Astrocyte (in vitro differentiated cells and primary cell): ENCODE measurements around the gene CSMD2. TPM values are rescaled to one million over a fixed set of nuclear protein-coding genes. Genes with fewer than 3 reads are reported as not detected.

Experiments
- DNase-seq: peaks from one replicate; pipeline ENCODE4 v3.0.0-alpha.2; 2010; ENCODE audit warnings: low read depth
- FAIRE-seq: peaks from 2 replicates; lab custom pipeline; 2011; peaks lifted over from hg19 to GRCh38; lab: Jason Lieb, UNC
- H2AFZ ChIP-seq: 2 replicates; pipeline ENCODE4 v1.6.0; 2012; ENCODE audit warnings: low read depth, low read length, inconsistent platforms
- H3K27ac ChIP-seq: 2 replicates; pipeline ENCODE4 v1.5.1; 2011; ENCODE audit warnings: low read depth, low read length, inconsistent platforms
- H3K27me3 ChIP-seq: 2 replicates; pipeline ENCODE4 v1.6.0; 2011; ENCODE audit warnings: low read length, inconsistent platforms; ENCODE audit not compliant: insufficient read depth
- H3K36me3 ChIP-seq: 2 replicates; pipeline ENCODE4 v1.5.1; 2011; ENCODE audit warnings: low read length, inconsistent platforms; ENCODE audit not compliant: insufficient read depth
- H3K4me1 ChIP-seq: 2 replicates; pipeline ENCODE4 v1.5.1; 2011; ENCODE audit warnings: low read length, inconsistent platforms; ENCODE audit not compliant: insufficient read depth
- H3K4me2 ChIP-seq: 2 replicates; pipeline ENCODE4 v1.6.0; 2012; ENCODE audit warnings: low read length, inconsistent platforms
- H3K4me3 ChIP-seq: 2 replicates; pipeline ENCODE4 v1.5.1; 2011; ENCODE audit warnings: low read depth, mild to moderate bottlenecking, low read length, inconsistent platforms; ENCODE audit not compliant: insufficient read depth
- H3K79me2 ChIP-seq: 2 replicates; pipeline ENCODE4 v1.6.0; 2012; ENCODE audit warnings: mild to moderate bottlenecking, low read length, inconsistent platforms; ENCODE audit not compliant: insufficient read depth
- H3K9ac ChIP-seq: 2 replicates; pipeline ENCODE4 v1.6.0; 2012; ENCODE audit warnings: mild to moderate bottlenecking, low read length, inconsistent platforms
- H3K9me3 ChIP-seq: 2 replicates; pipeline ENCODE4 v1.5.1; 2012; ENCODE audit warnings: low read depth, mild to moderate bottlenecking, low read length, inconsistent platforms; ENCODE audit not compliant: insufficient read depth
- H4K20me1 ChIP-seq: 2 replicates; pipeline ENCODE4 v1.6.0; 2012; ENCODE audit warnings: low read length, inconsistent platforms; ENCODE audit not compliant: insufficient read depth
- H3K27ac Mint-ChIP-seq: one replicate; pipeline ENCODE4 v1.8.0; 2021; ENCODE audit warnings: mild to moderate bottlenecking, mixed read lengths; ENCODE audit not compliant: unreplicated experiment
- H3K27me3 Mint-ChIP-seq: one replicate; pipeline ENCODE4 v1.8.0; 2021; ENCODE audit warnings: low read depth, mixed read lengths; ENCODE audit not compliant: unreplicated experiment
- H3K36me3 Mint-ChIP-seq: one replicate; pipeline ENCODE4 v1.8.0; 2021; ENCODE audit warnings: low read depth, mixed read lengths; ENCODE audit not compliant: unreplicated experiment
- H3K4me1 Mint-ChIP-seq: one replicate; pipeline ENCODE4 v1.8.0; 2021; ENCODE audit warnings: low read depth, mixed read lengths; ENCODE audit not compliant: unreplicated experiment
- H3K4me3 Mint-ChIP-seq: one replicate; pipeline ENCODE4 v1.8.0; 2021; ENCODE audit warnings: mild to moderate bottlenecking, moderate library complexity, mixed read lengths; ENCODE audit not compliant: unreplicated experiment
- H3K9me3 Mint-ChIP-seq: one replicate; pipeline ENCODE4 v1.8.0; 2021; ENCODE audit warnings: mild to moderate bottlenecking, mixed read lengths; ENCODE audit not compliant: unreplicated experiment
- EZH2 ChIP-seq: IDR thresholded peaks from 2 replicates; pipeline ENCODE4 v1.6.1; 2012; ENCODE audit warnings: mild to moderate bottlenecking, low read length, inconsistent platforms; ENCODE audit not compliant: insufficient read depth
- total RNA-seq: library from RNA; stranded (reverse); gene quantifications from 2 replicates; pipeline ENCODE4 v1.2.1, GENCODE V29; 2021
- TF ChIP-seq, protein P1 (sequence below): IDR thresholded peaks from 2 replicates; pipeline ENCODE4 v1.5.1; 2011; ENCODE audit warnings: low read depth, mild to moderate bottlenecking, inconsistent platforms, low read length, moderate library complexity; ENCODE audit not compliant: insufficient read depth

CSMD2 gene
- total RNA-seq, 1 donor from 2014 or later = 11.1 TPM

DNA sequence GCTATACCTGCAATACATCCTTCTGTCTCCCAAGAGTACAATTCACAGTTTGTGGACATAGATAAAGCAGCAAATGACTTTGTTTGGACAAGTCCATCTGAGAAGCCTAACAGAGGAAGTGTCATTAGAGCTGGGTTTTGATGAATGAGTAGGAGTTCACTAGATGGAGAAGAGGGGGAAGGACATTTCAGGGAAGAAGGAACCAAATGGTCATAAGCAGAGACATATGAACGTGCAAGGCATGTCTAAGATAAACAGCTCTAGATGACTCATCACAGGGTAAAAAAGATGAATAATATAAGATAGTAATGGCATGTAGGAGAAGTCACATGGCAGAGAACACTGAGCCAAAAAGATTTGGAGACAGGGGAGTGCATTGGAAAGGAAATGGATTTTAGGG, 246.7 kb downstream of the CSMD2 start:
- Histone ChIP-seq H3K9ac (no peak overlapping the region), H3K4me3 (no peak overlapping the region), H3K9me3 (no peaks in the 10 kb centered on the region), H2AFZ (no peak overlapping the region), H3K4me1 (peaks cover 8% of the 10 kb centered on the region), H3K27ac (no peak overlapping the region), H3K27me3 (no peaks in the 10 kb centered on the region), H3K79me2 (no peaks in the 10 kb centered on the region), H3K4me2 (no peak overlapping the region), H3K36me3 (no peaks in the 10 kb centered on the region), H4K20me1 (no peaks in the 10 kb centered on the region)
- Mint-ChIP-seq H3K36me3 (peaks cover 12% of the 10 kb centered on the region), H3K27ac (no peak overlapping the region), H3K4me1 (peaks cover 9% of the 10 kb centered on the region), H3K4me3 (no peak overlapping the region), H3K27me3 (no peaks in the 10 kb centered on the region), H3K9me3 (peaks cover 2% of the 10 kb centered on the region)
- DNase-seq (peak; percentile 65), FAIRE-seq (peak; percentile 69)
- TF ChIP-seq EZH2 = no peak
- TF ChIP-seq, protein P1, sequence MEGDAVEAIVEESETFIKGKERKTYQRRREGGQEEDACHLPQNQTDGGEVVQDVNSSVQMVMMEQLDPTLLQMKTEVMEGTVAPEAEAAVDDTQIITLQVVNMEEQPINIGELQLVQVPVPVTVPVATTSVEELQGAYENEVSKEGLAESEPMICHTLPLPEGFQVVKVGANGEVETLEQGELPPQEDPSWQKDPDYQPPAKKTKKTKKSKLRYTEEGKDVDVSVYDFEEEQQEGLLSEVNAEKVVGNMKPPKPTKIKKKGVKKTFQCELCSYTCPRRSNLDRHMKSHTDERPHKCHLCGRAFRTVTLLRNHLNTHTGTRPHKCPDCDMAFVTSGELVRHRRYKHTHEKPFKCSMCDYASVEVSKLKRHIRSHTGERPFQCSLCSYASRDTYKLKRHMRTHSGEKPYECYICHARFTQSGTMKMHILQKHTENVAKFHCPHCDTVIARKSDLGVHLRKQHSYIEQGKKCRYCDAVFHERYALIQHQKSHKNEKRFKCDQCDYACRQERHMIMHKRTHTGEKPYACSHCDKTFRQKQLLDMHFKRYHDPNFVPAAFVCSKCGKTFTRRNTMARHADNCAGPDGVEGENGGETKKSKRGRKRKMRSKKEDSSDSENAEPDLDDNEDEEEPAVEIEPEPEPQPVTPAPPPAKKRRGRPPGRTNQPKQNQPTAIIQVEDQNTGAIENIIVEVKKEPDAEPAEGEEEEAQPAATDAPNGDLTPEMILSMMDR = no peak

DNA sequence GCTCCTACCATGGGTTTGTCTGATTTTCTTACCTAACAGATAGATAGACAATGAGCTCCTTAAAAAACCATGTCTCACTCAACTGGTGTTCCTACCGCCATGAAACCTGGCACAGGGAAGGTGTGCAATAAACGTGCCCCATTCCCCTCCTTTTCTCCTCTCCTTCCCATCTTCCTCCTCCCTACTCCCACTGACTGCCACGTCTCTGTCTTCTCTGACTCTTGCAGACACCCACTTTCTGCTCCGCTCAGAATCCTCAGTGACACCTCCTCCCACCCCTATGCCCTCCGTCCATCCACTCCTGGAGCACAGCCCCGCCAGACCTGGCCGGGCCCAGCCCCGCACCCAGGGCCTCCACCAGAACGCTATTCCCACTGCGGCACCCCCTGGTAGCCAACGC, 248.2 kb downstream of the CSMD2 start:
- DNase-seq = no peak

DNA sequence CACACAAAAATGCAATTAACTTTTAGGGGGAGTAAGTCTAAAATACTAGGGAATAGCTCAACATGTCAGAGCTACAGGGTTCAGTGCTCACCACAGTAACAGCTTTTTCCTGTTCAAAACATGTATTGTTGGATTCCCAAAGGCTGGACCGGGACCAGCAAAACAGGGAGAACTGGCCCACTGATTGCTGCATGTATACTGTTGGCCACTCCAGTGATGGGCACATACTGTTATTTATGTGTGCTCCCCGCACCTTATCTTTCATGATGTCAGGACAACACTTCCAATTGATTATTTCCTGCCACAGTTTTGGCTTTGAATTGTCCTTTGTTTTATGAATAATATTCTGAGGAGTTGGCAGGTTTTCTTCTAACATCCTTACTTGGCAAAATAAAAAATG, 250.5 kb downstream of the CSMD2 start:
- Histone ChIP-seq H3K36me3 (no peaks in the 10 kb centered on the region), H4K20me1 (peaks cover 3% of the 10 kb centered on the region), H3K9me3 (no peaks in the 10 kb centered on the region), H3K4me1 (peaks cover 8% of the 10 kb centered on the region), H2AFZ (no peak overlapping the region), H3K79me2 (no peaks in the 10 kb centered on the region), H3K4me2 (no peak overlapping the region), H3K27me3 (no peaks in the 10 kb centered on the region), H3K27ac (no peak overlapping the region), H3K9ac (no peak overlapping the region), H3K4me3 (no peak overlapping the region)
- Mint-ChIP-seq H3K9me3 (peaks cover 2% of the 10 kb centered on the region), H3K36me3 (peaks cover 13% of the 10 kb centered on the region), H3K27ac (no peak overlapping the region), H3K4me3 (no peak overlapping the region), H3K27me3 (no peaks in the 10 kb centered on the region), H3K4me1 (peaks cover 9% of the 10 kb centered on the region)
- FAIRE-seq (no peak), DNase-seq (no peak)
- TF ChIP-seq EZH2 = no peak
- TF ChIP-seq, protein P1 = no peak

More for the DNA sequence above, 248.2 kb downstream of the CSMD2 start:
- H3K27me3 Mint-ChIP-seq = no peaks in the 10 kb centered on the region
- no peak overlapping the region for H2AFZ ChIP-seq
- H3K9me3 ChIP-seq = no peaks in the 10 kb centered on the region
- no peak overlapping the region for H3K4me3 ChIP-seq
- H3K27ac ChIP-seq = no peak overlapping the region
- no peaks in the 10 kb centered on the region for H3K79me2 ChIP-seq
- peaks cover 2% of the 10 kb centered on the region for H3K9me3 Mint-ChIP-seq
- H3K4me1 Mint-ChIP-seq = peaks cover 9% of the 10 kb centered on the region
- no peak overlapping the region for H3K27ac Mint-ChIP-seq
- TF ChIP-seq, protein P1 = no peak
- no peak for TF ChIP-seq EZH2
- FAIRE-seq = no peak
- no peak overlapping the region for H3K9ac ChIP-seq
- H3K36me3 ChIP-seq = no peaks in the 10 kb centered on the region
- no peaks in the 10 kb centered on the region for H3K27me3 ChIP-seq
- no peak overlapping the region for H3K4me3 Mint-ChIP-seq
- H3K4me1 ChIP-seq = peaks cover 8% of the 10 kb centered on the region
- H3K36me3 Mint-ChIP-seq = peaks cover 13% of the 10 kb centered on the region
- H3K4me2 ChIP-seq = no peak overlapping the region
- peaks cover 3% of the 10 kb centered on the region for H4K20me1 ChIP-seq
